HEK293T (cell line): ENCODE measurements around the gene CCNL2.
A peak's percentile ranks its signal among the peaks of the same experiment; 100 is the strongest.

ENCODE experiments used
- CTCF ChIA-PET: fragments of 350-600 bp; formaldehyde crosslinking; extraction: SDS; loops from one replicate; lab custom pipeline; 2021; ENCODE audit warnings: antibody characterized with exemption, inconsistent platforms; lab: Yijun Ruan, JAX
- POLR2A ChIA-PET: fragments of 350-600 bp; formaldehyde crosslinking; extraction: SDS; loops from one replicate; lab custom pipeline; 2020; ENCODE audit warnings: antibody characterized with exemption, inconsistent platforms; lab: Yijun Ruan, JAX
- DNase-seq: peaks from one replicate; pipeline ENCODE4 v3.0.0; 2012; ENCODE audit warnings: mixed read lengths; ENCODE audit errors: extremely low spot score
- ARNT ChIP-seq: fragments of 450-650 bp; IDR thresholded peaks from 2 replicates; pipeline ENCODE4 v1.6.1; 2017; ENCODE audit warnings: mild to moderate bottlenecking
- BHLHE40 ChIP-seq: fragments of 450-650 bp; IDR thresholded peaks from 2 replicates; pipeline ENCODE4 v1.6.1; 2016; ENCODE audit warnings: mild to moderate bottlenecking, moderate library complexity, borderline replicate concordance
- CTBP1 ChIP-seq: fragments of 450-650 bp; IDR thresholded peaks from 2 replicates; pipeline ENCODE4 v1.6.1; 2016; ENCODE audit warnings: borderline replicate concordance
- ELF4 ChIP-seq: fragments of 450-650 bp; IDR thresholded peaks from 2 replicates; pipeline ENCODE4 v1.6.1; 2017; ENCODE audit warnings: antibody characterized with exemption
- FOXA1 ChIP-seq: fragments of 450-650 bp; IDR thresholded peaks from 2 replicates; pipeline ENCODE4 v1.6.1; 2016; ENCODE audit warnings: mild to moderate bottlenecking
- FOXK2 ChIP-seq: fragments of 450-650 bp; IDR thresholded peaks from 2 replicates; pipeline ENCODE4 v1.6.1; 2016; ENCODE audit warnings: mild to moderate bottlenecking
- FOXM1 ChIP-seq: fragments of 450-650 bp; IDR thresholded peaks from 2 replicates; pipeline ENCODE4 v1.6.1; 2017; ENCODE audit warnings: mild to moderate bottlenecking, borderline replicate concordance
- HDGF ChIP-seq: fragments of 450-650 bp; IDR thresholded peaks from 2 replicates; pipeline ENCODE4 v1.6.1; 2017; ENCODE audit warnings: antibody characterized with exemption, borderline replicate concordance
- L3MBTL2 ChIP-seq: fragments of 450-650 bp; conservative IDR thresholded peaks from 2 replicates; pipeline ENCODE4 v1.6.1; 2016; ENCODE audit warnings: mild to moderate bottlenecking
- LEF1 ChIP-seq: fragments of 450-650 bp; IDR thresholded peaks from 2 replicates; pipeline ENCODE4 v1.6.1; 2017; ENCODE audit warnings: mild to moderate bottlenecking, borderline replicate concordance
- NFRKB ChIP-seq: fragments of 450-650 bp; IDR thresholded peaks from 2 replicates; pipeline ENCODE4 v1.6.1; 2016; ENCODE audit warnings: mild to moderate bottlenecking, moderate library complexity
- SP1 ChIP-seq: fragments of 450-650 bp; IDR thresholded peaks from 2 replicates; pipeline ENCODE4 v1.6.1; 2017
- SUZ12 ChIP-seq: fragments of 450-650 bp; IDR thresholded peaks from 2 replicates; pipeline ENCODE4 v1.6.1; 2016; ENCODE audit warnings: mild to moderate bottlenecking
- TARDBP ChIP-seq: fragments of 450-650 bp; IDR thresholded peaks from 2 replicates; pipeline ENCODE4 v1.6.1; 2016
- ZNF384 ChIP-seq: fragments of 450-650 bp; IDR thresholded peaks from 2 replicates; pipeline ENCODE4 v1.6.1; 2016
- TF ChIP-seq, protein P1 (sequence below): fragments of 450-650 bp; IDR thresholded peaks from 2 replicates; pipeline ENCODE4 v1.6.1; 2016

CCNL2 gene

DNA sequence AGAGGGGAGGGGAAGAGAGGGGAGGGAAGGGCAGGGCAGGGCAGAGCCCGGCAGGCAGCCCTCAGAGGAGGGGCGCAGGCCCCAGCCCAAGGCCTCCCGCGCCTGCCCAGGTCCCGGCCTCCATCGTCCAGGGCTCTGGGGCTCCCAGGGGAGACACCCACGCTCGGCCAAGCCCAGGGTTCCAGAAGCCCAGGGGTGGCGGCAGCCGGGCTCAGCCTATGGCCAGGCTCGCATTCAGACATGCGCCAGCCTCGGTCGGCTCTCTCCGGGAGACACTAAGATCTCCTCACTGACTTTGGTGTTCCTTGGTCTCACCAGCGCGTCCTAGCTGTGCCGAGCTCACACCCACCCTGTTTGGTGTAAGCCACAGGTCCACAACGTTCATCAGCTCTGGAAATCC, 29.0 kb upstream of the CCNL2 start:
- POLR2A ChIA-PET: no interaction called here
- CTCF ChIA-PET: no interaction called here
- DNase-seq: peak; percentile 5
- TF ChIP-seq SUZ12 (no peak), TARDBP (no peak), BHLHE40 (no peak), ELF4 (no peak), NFRKB (no peak), CTBP1 (no peak), FOXM1 (no peak), L3MBTL2 (no peak), ARNT (no peak), LEF1 (no peak), FOXK2 (no peak), FOXA1 (no peak), SP1 (no peak), HDGF (no peak), ZNF384 (no peak)
- TF ChIP-seq, protein P1, sequence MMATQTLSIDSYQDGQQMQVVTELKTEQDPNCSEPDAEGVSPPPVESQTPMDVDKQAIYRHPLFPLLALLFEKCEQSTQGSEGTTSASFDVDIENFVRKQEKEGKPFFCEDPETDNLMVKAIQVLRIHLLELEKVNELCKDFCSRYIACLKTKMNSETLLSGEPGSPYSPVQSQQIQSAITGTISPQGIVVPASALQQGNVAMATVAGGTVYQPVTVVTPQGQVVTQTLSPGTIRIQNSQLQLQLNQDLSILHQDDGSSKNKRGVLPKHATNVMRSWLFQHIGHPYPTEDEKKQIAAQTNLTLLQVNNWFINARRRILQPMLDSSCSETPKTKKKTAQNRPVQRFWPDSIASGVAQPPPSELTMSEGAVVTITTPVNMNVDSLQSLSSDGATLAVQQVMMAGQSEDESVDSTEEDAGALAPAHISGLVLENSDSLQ: no peak

DNA sequence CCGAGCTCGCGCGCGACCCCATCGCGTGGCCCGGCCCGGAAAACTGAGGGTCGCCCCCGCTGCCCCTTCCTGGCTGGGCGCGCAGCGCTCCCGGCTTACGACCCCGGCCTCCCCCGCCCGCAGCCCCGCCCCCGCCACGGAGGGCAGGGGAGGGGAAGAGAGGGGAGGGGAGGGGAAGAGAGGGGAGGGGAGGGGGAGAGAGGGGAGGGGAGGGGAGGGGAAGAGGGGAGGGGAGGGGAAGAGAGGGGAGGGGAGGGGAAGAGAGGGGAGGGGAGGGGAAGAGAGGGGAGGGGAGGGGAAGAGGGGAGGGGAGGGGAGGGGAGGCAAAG, 28.6 kb upstream of the CCNL2 start:
- ChIA-PET CTCF (no interaction called here), POLR2A (no interaction called here)
- DNase-seq: no peak
- no peak for TF ChIP-seq TARDBP
- TF ChIP-seq L3MBTL2: no peak

DNA sequence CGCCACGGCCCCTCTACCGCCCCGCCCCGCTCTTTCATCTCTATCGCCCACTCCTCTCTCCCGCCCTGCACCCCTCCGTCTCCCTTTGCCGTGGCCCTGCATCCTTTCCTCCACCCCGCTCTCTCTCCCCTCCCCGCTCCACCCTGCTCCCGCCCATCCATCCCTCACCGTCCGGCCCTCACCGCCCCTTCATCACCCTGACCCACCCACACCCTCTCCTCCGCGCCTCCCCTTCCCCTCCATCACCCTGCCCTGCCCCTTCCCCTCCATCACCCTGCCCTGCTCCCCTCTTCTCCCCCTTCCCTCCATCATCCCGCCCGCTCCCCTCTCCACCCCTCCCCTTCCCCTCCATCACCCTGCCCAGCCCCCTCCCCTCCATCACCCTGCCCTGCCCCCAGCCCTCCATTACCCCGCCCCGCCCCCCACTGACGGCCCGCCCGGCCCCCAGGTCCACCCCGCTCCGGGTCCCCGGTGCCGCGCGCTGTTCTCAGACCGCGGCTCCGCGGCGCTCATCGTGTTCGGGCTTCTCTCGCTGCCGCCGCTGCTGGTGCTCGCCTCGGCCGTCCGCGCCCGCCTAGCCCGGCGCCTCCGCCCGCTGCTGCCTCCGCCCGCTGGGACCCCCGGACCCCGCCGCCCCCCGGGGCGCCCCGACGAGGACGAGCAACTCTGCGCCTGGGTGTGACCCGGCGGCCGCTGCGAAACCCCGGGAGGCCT, 28.1 kb upstream of the CCNL2 start:
- POLR2A ChIA-PET: no interaction called here
- CTCF ChIA-PET: no interaction called here
- no peak for TF ChIP-seq NFRKB
- no peak for TF ChIP-seq SUZ12
- no peak for TF ChIP-seq FOXM1
- TF ChIP-seq ELF4: no peak
- no peak for TF ChIP-seq SP1
- TF ChIP-seq ZNF384: no peak
- TF ChIP-seq BHLHE40: no peak
- no peak for TF ChIP-seq CTBP1
- TF ChIP-seq FOXA1: no peak
- no peak for TF ChIP-seq ARNT
- no peak for TF ChIP-seq HDGF
- no peak for TF ChIP-seq TARDBP
- TF ChIP-seq L3MBTL2: no peak
- TF ChIP-seq, protein P1: no peak
- TF ChIP-seq LEF1: no peak
- peak; percentile 17 for DNase-seq

DNA sequence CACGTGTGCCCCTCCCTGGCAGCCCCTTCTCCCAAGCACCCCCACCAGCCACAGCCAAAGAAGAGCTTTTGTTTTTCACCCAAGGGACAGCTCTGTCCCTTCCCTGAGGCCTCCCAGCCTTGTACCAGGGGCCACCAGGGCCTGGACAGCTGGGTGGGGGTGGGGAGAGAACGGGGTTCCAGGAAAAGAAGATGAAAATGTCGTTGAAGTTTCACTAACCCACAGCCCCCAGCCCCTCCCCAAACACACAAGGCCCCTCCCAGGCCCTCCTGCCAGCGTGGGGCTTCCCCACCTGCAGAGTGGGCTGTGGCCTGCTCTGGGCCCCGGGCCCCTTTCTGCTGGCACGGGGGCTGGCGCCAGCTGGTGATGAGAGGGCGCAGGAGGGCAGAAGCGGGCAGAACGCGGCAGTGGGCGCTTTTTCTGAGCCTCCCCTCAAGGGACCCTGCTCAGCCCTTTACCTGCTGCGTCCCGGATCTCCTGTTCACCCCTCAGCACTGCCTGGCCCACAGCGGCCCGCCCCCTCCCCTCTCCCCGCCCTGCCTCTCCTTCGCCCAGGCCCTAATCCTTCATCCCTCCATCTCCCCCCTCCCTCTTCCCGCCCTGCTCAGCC, 27.5 kb upstream of the CCNL2 start:
- CTCF ChIA-PET: no interaction called here
- POLR2A ChIA-PET: interaction anchor here (1.3 kb wide), 1 partner anchor 19 kb away, joined by 6 read pairs; the partner anchor contains the start of gene MRPL20
- peak; percentile 10 for DNase-seq
- TF ChIP-seq, protein P1: no peak
- no peak for TF ChIP-seq FOXA1
- no peak for TF ChIP-seq L3MBTL2
- TF ChIP-seq ARNT: no peak
- no peak for TF ChIP-seq FOXM1
- TF ChIP-seq FOXK2: no peak
- TF ChIP-seq SP1: no peak
- no peak for TF ChIP-seq ZNF384
- TF ChIP-seq BHLHE40: no peak
- no peak for TF ChIP-seq TARDBP
- no peak for TF ChIP-seq ELF4
- no peak for TF ChIP-seq SUZ12
- TF ChIP-seq CTBP1: no peak
- TF ChIP-seq NFRKB: no peak
- TF ChIP-seq HDGF: no peak
- no peak for TF ChIP-seq LEF1

DNA sequence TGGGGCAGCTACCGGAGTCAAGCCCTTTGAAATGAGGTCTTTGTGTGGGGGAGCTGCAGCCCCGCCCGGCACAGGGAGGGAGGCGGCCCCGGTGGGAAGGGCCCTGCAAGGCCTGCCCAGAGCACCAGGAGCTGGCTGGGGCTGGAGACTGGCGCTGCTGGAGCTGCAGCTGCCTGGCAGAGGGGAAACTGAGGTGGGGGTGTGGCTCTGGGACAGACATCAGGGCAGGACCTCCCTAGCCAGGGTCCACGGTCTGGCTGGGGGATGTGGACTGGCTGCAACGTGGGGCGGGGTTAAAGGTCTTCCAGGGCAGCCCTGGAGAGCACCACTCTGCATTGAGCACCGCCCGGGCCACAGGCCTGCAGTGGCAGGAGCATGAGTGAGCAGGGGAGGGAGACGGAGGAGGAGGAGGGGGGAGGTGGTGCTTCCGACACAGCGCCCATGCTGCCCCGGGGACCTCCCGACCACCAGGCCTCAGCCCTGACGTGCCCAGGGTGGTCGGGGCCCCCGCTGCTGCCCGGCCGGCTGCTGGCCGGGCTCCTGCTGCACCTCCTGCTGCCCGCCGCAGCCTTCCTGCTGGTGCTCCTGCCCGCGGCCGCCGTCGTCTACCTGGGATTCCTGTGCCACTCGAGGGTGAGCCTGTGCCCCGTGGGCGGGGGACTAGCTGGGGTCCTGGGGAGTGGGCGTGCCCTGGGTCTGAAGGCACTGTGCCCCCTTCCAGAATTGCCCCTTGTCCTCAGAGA, 26.8 kb upstream of the CCNL2 start:
- ChIA-PET CTCF (interaction anchor here (0.6 kb wide), 1 partner anchor 10 kb away, joined by 3 read pairs; no protein-coding TSS in a partner anchor), POLR2A (interaction anchor here (1.3 kb wide), 1 partner anchor 18 kb away, joined by 6 read pairs; the partner anchor contains the start of gene MRPL20)
- DNase-seq: no peak
- TF ChIP-seq FOXM1: no peak
- TF ChIP-seq LEF1: no peak
- no peak for TF ChIP-seq SP1
- no peak for TF ChIP-seq SUZ12
- no peak for TF ChIP-seq ARNT
- no peak for TF ChIP-seq NFRKB
- TF ChIP-seq HDGF: no peak
- TF ChIP-seq ELF4: no peak
- no peak for TF ChIP-seq BHLHE40
- TF ChIP-seq ZNF384: no peak
- TF ChIP-seq FOXK2: no peak
- TF ChIP-seq FOXA1: no peak
- TF ChIP-seq CTBP1: no peak
- no peak for TF ChIP-seq L3MBTL2
- TF ChIP-seq, protein P1: no peak
- TF ChIP-seq TARDBP: no peak
